B cell (primary cell): ENCODE results near the gene CHD2. TPM values are rescaled to one million over a fixed set of nuclear protein-coding genes. Genes with fewer than 3 reads are reported as not detected.

Source experiments
- ATAC-seq: fragments of 200-7000 bp; cut with Tn5 transposase; one replicate; pipeline ENCODE4 v1.10.0; 2021; ENCODE audit warnings: low read depth, mild to moderate bottlenecking, moderate number of reproducible peaks, moderate library complexity
- CTCF ChIA-PET: fragments of 350-600 bp; sonication (Branson Sonifier 250); formaldehyde crosslinking; loops from one replicate; lab custom pipeline; 2021; ENCODE audit warnings: antibody characterized with exemption, inconsistent platforms; lab: Charles Lee
- POLR2A ChIA-PET: fragments of 350-600 bp; sonication (Branson Sonifier 250); formaldehyde crosslinking; loops from one replicate; lab custom pipeline; 2021; ENCODE audit warnings: antibody characterized with exemption; lab: Charles Lee
- DNase-seq: peaks from one replicate; pipeline ENCODE4 v3.0.0; 2013
- H2AFZ ChIP-seq: 2 replicates; pipeline ENCODE4 v1.6.1; 2012; ENCODE audit warnings: mild to moderate bottlenecking, low read depth, low read length; ENCODE audit not compliant: insufficient read depth, poor library complexity, severe bottlenecking
- H3K27ac ChIP-seq, 2 donors: 1 replicate in 1 of 2; 2 replicates in 1 of 2; pipeline ENCODE4 v1.5.1; 2012 to 2013; ENCODE audit warnings: low read length in 2 of 2, mild to moderate bottlenecking in 2 of 2, moderate library complexity in 1 of 2
- H3K27me3 ChIP-seq, 4 experiments: fragments of 200-600 bp in 1 of 4; sonication (generic) in 1 of 4; replicated peaks in 1 of 4; 1 replicate in 2 of 4; 2 replicates in 2 of 4; pipeline versions ENCODE4 v1.6.1 to v1.7.0; 2013 to 2016; ENCODE audit warnings: low read length in 3 of 4, mild to moderate bottlenecking in 2 of 4, mixed read lengths in 1 of 4, moderate library complexity in 1 of 4; ENCODE audit not compliant: insufficient read depth in 4 of 4, control insufficient read depth in 3 of 4; ENCODE audit errors: control extremely low read depth in 1 of 4
- H3K36me3 ChIP-seq, 2 experiments: replicated peaks in 1 of 2; 1 replicate in 1 of 2; 2 replicates in 1 of 2; pipeline versions ENCODE4 v1.6.1 to v1.7.1; 2013; ENCODE audit warnings: low read length in 1 of 2; ENCODE audit not compliant: insufficient read depth in 2 of 2, control insufficient read depth in 1 of 2; ENCODE audit errors: control extremely low read depth in 1 of 2, extremely low read depth in 1 of 2
- H3K4me1 ChIP-seq, 2 donors: fragments of 200-600 bp in 1 of 2; sonication (generic) in 1 of 2; 1 replicate in 1 of 2; 2 replicates in 1 of 2; pipeline versions ENCODE4 v1.5.1 to v1.6.1; 2013 to 2017; ENCODE audit warnings: low read length in 2 of 2; ENCODE audit not compliant: control insufficient read depth in 2 of 2, insufficient read depth in 2 of 2
- H3K4me2 ChIP-seq: replicated peaks from 2 replicates; pipeline ENCODE3; 2012; ENCODE audit warnings: mild to moderate bottlenecking, low read depth, low read length; ENCODE audit not compliant: poor library complexity, severe bottlenecking
- H3K4me3 ChIP-seq, 5 experiments: fragments of 200-600 bp in 1 of 5; sonication (generic) in 1 of 5; 1 replicate in 3 of 5; 2 replicates in 2 of 5; pipeline versions ENCODE4 v1.5.1 to v1.7.0; 2011 to 2016; ENCODE audit warnings: low read length in 4 of 5, mild to moderate bottlenecking in 4 of 5, low read depth in 2 of 5, control low read depth in 1 of 5, moderate library complexity in 1 of 5; ENCODE audit not compliant: insufficient read depth in 1 of 5; ENCODE audit errors: control extremely low read depth in 1 of 5, extremely low read depth in 1 of 5
- H3K79me2 ChIP-seq: fragments of 200-600 bp; sonication (generic); one replicate; pipeline ENCODE4 v1.6.0; 2016; ENCODE audit warnings: low read length; ENCODE audit not compliant: control insufficient read depth, insufficient read depth
- H3K9ac ChIP-seq: fragments of 200-600 bp; sonication (generic); 2 replicates; pipeline ENCODE4 v1.6.1; 2017; ENCODE audit warnings: mild to moderate bottlenecking, low read length, moderate library complexity
- H3K9me3 ChIP-seq, 3 donors: one replicate each; pipeline versions ENCODE4 v1.6.1 to v1.7.1; 2013; ENCODE audit warnings: low read length in 2 of 3; ENCODE audit not compliant: control insufficient read depth in 2 of 3, insufficient read depth in 1 of 3; ENCODE audit errors: control extremely low read depth in 1 of 3
- H4K20me1 ChIP-seq: 2 replicates; pipeline ENCODE4 v1.6.0; 2012; ENCODE audit warnings: mild to moderate bottlenecking, low read length; ENCODE audit not compliant: insufficient read depth, control insufficient read depth, poor library complexity, severe bottlenecking
- H3K27ac Mint-ChIP-seq: one replicate; pipeline ENCODE4 v1.8.0; 2021; ENCODE audit warnings: mixed read lengths
- H3K27me3 Mint-ChIP-seq: one replicate; pipeline ENCODE4 v1.8.0; 2021; ENCODE audit warnings: mixed read lengths
- H3K4me1 Mint-ChIP-seq: one replicate; pipeline ENCODE4 v1.8.0; 2021; ENCODE audit warnings: mixed read lengths
- H3K4me3 Mint-ChIP-seq: one replicate; pipeline ENCODE4 v1.8.0; 2021; ENCODE audit warnings: mixed read lengths
- H3K9me3 Mint-ChIP-seq: one replicate; pipeline ENCODE4 v1.8.0; 2022; ENCODE audit warnings: mixed read lengths; ENCODE audit not compliant: insufficient read depth
- CTCF ChIP-seq: fragments of 200-600 bp; IDR thresholded peaks from one replicate; pipeline ENCODE4 v1.8.0; 2022; ENCODE audit warnings: antibody characterized with exemption, mild to moderate bottlenecking
- EZH2 ChIP-seq: IDR thresholded peaks from 2 replicates; pipeline ENCODE4 v1.6.1; 2012; ENCODE audit warnings: borderline replicate concordance, low read depth, mild to moderate bottlenecking, moderate library complexity, low read length; ENCODE audit not compliant: insufficient read depth, poor library complexity, severe bottlenecking
- WGBS: methylation state at CpG from one replicate; pipeline ENCODE4 v1.1.5; 2013; ENCODE audit warnings: missing lambda C conversion rate; ENCODE audit not compliant: insufficient coverage; 5-methylcytosine and 5-hydroxymethylcytosine counted together
- intact Hi-C: fragments of 100-400 bp; cut with micrococcal nuclease; formaldehyde crosslinking; loops from one replicate; pipeline ENCODE4 v1.10.0; 2022
- polyA plus RNA-seq: library from polyadenylated mRNA; depleted of rRNA; stranded (reverse); fragments of >200 nt; gene quantifications from 2 replicates; pipeline ENCODE4 v1.2.3, GENCODE V29; 2012
- total RNA-seq, 2 donors: library from RNA; stranded (reverse); fragments of 120-200 nt in 1 of 2; gene quantifications; 1 replicate in 1 of 2; 2 replicates in 1 of 2; pipeline versions ENCODE4 v1.2.3 to v1.2.4, GENCODE V29; 2013 to 2022

Gene CHD2
- total and polyA plus RNA-seq, 2 donors (not counting 1 experiment from before 2014, with no cell fraction given), result 86.9 to 353 TPM

- no peak for ATAC-seq
- CTCF ChIA-PET, result interaction anchor here (1.2 kb wide), 1 partner anchor 32 kb away, joined by 4 read pairs; no protein-coding TSS in a partner anchor
- H3K27me3 ChIP-seq, result no peaks in the 10 kb centered on the region
- no peaks in the 10 kb centered on the region for H3K9me3 Mint-ChIP-seq
- H3K4me1 Mint-ChIP-seq, result no peaks in the 10 kb centered on the region
- H3K4me2 ChIP-seq, result no peak overlapping the region
- H3K9me3 ChIP-seq, result no peaks in the 10 kb centered on the region
- H3K27me3 Mint-ChIP-seq, result no peaks in the 10 kb centered on the region
- POLR2A ChIA-PET, result no interaction called here
- peaks cover 6% of the 10 kb centered on the region for H4K20me1 ChIP-seq
- DNase-seq, result no peak
- H3K4me3 Mint-ChIP-seq, result no peak overlapping the region
- H3K36me3 ChIP-seq, result peaks cover 34 to 93% of the 10 kb centered on the region in 2 experiments
- intact Hi-C loops, result no loop called here
- no peak for TF ChIP-seq EZH2
- no peak for TF ChIP-seq CTCF
- no peak overlapping the region for H3K27ac ChIP-seq
- no peaks in the 10 kb centered on the region for H3K4me1 ChIP-seq
- no peak overlapping the region for H3K27ac Mint-ChIP-seq
- H3K79me2 ChIP-seq, result peaks cover 29% of the 10 kb centered on the region
- 97% methylated on average over 5 of the region's 6 CpGs for WGBS
- no peak overlapping the region for H2AFZ ChIP-seq
- H3K4me3 ChIP-seq, result no peak overlapping the region
- no peak overlapping the region for H3K9ac ChIP-seq
These were observed 97.7 kb downstream of the CHD2 start for GRCh38 chr15:92997821-92998220.

GRCh38 chr15:93001156-93001555 is 101.0 kb downstream of the CHD2 start:
- Histone ChIP-seq H3K4me2 (no peak overlapping the region), H3K27ac (no peak overlapping the region), H3K79me2 (peaks cover 32% of the 10 kb centered on the region), H3K27me3 (no peaks in the 10 kb centered on the region), H3K4me3 (no peak overlapping the region), H4K20me1 (peaks cover 10% of the 10 kb centered on the region), H3K9ac (no peak overlapping the region), H3K9me3 (no peaks in the 10 kb centered on the region), H3K4me1 (no peaks in the 10 kb centered on the region), H3K36me3 (peaks cover 34 to 97% of the 10 kb centered on the region in 2 experiments), H2AFZ (no peak overlapping the region)
- WGBS, result 91% methylated on average over 6 of the region's 6 CpGs
- TF ChIP-seq CTCF (no peak), EZH2 (no peak)
- no peaks in the 10 kb centered on the region for H3K4me1 Mint-ChIP-seq
- ATAC-seq (no peak), DNase-seq (no peak)
- CTCF ChIA-PET, result interaction anchor here (0.6 to 2.2 kb wide), 2 partner anchors 204 to 285 kb away, joined by 3 to 9 read pairs; no protein-coding TSS in a partner anchor
- no peaks in the 10 kb centered on the region for H3K27me3 Mint-ChIP-seq
- POLR2A ChIA-PET, result no interaction called here
- no peak overlapping the region for H3K4me3 Mint-ChIP-seq
- no peaks in the 10 kb centered on the region for H3K9me3 Mint-ChIP-seq
- intact Hi-C loops, result no loop called here
- H3K27ac Mint-ChIP-seq, result no peak overlapping the region
